ENCODE data around the gene SAP130.

SAP130 gene

DNA sequence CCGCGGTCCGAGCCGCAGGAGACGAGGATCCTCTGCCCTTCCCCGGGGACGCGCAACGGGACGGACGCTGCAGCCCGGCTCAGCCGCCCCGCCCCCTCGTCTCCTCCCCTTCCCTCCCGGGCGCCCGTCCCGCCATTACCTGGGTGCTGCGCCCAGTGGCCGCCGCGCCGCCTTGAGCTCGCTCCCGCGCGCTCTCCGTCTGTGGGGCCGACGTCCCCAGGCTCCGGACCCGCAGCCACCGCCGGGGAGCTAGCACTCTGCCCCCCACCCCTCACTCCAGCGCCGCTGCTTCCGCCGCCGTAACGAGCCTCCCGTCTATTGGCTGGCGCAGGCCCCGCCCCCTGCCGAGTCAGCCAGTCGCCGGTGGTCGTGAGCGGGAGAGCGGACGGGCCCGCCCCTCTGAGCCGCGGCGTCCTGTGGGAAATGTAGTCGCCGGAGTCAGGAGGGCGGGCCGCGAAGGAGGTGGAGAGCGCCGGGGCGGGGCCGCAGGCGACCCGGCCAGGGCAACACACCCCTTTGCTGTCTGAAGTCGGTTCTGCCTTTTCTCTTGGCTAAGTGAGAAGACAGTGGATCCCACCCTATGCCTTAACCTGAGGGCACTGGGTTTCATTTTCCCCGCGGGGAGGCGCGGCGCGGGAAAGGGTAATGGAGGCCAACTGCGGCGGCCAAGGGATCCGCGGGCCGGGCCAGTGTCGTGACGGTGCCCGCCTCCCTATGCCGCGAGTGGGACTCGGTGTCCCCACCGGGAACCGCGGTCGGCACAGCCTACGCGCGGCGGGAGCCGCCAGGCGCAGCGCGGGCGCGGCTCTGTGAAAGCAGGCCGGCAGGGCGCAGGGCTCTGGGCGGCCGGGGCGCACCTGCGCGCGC, at the start of gene SAP130:
SAP130 (minus strand) TSS at position 259 of the 867 bp plus-strand sequence. CDS start 1,767 bp downstream, outside the sequence.
- peak; percentile 95 to 98 (median 97) for DNase-seq (ENCODE audit: low read depth in 3 of 3)

- no peak for DNase-seq (ENCODE audit: low read depth in 3 of 3)
Measured at GRCh38 chr2:128076461-128077106, 48.7 kb upstream of the SAP130 start.

- DNase-seq (ENCODE audit: low read depth in 3 of 3), result no peak
Measured at GRCh38 chr2:128073278-128073677, 45.4 kb upstream of the SAP130 start.

- no peak for DNase-seq (ENCODE audit: low read depth in 3 of 3)
Measured at GRCh38 chr2:128069769-128070168, 41.9 kb upstream of the SAP130 start.

- no peak for DNase-seq (ENCODE audit: low read depth in 3 of 3)
Measured at GRCh38 chr2:128064353-128064752, 36.5 kb upstream of the SAP130 start.

DNA sequence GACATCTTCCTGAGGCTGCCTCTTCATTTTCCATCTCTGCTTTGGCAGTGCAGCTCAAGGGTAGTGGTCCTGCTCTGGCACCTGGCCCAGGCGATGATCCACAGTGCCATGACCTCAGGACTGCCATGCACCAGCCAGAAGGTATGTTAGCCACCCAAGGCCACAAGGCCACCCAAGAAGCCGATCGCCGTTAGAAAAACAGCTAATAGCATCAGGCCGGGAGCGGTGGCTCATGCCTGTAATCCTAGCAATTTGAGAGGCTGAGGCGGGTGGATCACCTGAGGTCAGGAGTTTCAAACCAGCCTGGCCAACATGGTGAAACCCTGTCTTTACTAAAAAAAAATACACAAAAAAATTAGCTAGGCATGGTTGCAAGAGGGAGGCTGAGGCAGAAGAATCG, 34.7 kb upstream of the SAP130 start:
- no peak for DNase-seq (ENCODE audit: low read depth in 3 of 3)

DNA sequence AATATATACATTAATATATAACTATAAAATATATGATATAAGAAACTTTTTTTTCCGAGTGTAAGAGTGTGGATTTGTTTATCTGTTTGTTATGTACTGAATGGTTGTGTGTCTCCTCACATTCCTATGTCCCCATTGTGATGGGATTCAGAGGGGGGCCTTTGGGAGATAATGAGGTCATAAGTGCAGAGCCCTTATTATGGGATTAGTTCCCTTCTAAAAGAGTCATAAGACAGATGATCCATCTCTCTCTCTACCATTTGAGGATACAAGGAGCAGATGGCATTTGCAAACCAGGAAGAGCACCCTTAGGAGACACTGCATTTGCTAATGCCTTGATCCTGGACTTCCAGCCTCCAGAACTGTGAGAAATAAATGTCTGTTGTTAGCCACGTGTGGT, 30.3 kb upstream of the SAP130 start:
- no peak for DNase-seq (ENCODE audit: low read depth in 3 of 3)

DNA sequence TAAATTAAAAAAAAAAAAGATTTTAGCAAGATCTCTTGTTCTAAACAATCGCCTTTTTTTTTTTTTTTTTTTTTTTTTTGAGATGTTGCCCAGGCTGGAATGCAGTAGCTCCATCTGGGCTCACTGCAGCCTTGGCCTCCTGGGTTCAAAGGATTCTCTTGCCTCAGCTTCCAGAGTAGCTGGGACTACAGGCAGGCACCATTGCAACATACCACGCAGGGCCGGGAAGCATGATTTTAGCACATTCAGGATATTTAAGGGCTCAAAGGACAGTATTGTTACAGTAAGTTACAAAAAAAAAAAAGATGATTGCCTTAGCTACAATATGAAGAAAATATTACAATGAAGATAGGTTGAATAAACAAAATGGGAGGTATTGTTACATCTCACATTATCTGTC, 29.5 kb upstream of the SAP130 start:
- no peak for DNase-seq (ENCODE audit: low read depth in 3 of 3)

GRCh38 chr2:128054104-128054885, 26.4 kb upstream of the SAP130 start:
- no peak for DNase-seq (ENCODE audit: low read depth in 3 of 3)

DNA sequence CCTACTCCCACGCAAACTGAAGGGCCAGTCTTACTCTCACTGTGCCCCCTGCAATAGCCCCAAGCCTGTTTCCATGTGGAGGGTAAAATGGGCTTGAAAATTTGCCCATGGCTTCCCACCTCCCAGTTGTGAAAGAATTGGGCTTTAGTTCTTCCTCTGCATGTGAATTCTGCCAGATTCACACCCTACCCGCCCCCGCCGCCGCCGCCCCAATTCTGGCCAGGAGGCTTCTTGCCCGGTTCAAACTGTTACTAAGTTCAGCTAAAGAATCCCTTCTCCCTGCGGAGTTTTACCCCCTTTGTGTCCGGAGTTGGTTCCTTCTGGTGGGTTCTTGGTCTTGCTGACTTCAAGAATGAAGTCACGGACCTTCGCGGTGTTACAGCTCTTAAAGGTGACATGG, 25.5 kb upstream of the SAP130 start:
- no peak for DNase-seq (ENCODE audit: low read depth in 3 of 3)

- no peak for DNase-seq (ENCODE audit: low read depth in 3 of 3)
Measured at GRCh38 chr2:128043041-128043440, 15.2 kb upstream of the SAP130 start.

DNA sequence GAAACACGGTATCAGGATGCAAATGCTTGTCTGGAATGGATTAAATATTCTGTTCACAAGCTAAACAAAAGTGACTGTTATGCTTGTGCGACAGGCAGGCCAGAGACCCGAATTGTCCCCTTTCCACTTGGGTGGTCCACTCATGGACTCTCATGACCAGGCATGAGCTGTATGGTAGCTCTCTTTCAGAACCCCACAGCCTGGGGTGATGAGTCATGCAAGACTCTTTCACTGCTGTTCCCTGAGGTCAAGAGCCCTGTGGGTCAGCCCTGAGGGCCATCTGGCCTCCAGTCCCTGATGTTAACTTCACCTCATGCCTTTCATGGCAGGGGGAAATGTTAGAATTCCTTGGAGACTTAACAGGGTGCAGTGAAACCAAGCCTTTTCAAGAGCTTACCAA, 13.7 kb upstream of the SAP130 start:
- no peak for DNase-seq (ENCODE audit: low read depth in 3 of 3)

DNA sequence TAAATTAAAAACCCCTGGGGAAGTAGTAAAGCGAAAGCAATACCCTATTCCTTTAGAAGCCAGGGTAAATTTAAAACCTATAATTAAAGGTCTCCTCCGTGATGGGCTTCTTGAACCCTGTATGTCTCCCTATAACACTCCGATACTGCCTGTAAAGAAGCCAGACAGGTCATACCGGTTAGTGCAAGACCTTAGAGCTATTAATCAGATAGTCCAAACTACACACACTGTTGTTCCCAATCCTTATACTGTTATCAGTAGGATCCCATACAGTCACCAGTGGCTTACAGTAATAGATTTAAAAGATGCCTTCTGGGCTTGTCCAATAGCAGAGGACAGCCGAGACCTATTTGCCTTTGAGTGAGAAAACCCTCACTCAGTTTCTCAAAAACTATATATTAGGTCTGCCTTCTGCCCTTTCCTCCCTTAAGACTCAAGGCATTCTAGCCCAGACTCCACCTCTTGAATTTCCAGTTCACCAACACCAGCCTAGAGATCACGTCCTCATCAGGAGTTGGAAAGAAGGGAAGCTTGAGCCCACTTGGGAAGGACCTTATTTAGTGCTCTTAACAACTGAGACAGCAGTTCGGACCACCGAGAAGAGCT, 12.4 kb upstream of the SAP130 start:
- no peak for DNase-seq (ENCODE audit: low read depth in 3 of 3)

DNA sequence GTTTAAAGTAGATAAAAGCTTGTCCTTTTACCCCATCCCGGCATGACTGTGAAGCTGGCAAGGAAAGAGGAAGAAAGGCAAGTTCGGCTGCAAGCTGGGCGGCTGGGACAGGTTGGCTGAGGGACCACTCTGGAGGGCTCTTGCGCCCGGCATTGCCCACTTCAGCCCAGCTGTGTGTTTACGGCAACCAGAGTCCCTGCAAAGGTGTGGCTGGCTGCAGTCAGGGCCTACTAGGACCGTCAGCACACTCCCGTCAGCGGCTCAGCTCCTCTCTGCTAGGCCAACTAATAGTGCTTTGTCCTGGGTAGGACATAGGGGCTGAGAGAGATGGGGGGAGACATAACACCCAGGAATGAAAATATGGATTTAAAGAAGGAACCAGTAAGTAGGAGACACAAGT, 11.7 kb upstream of the SAP130 start:
- no peak for DNase-seq (ENCODE audit: low read depth in 3 of 3)

DNA sequence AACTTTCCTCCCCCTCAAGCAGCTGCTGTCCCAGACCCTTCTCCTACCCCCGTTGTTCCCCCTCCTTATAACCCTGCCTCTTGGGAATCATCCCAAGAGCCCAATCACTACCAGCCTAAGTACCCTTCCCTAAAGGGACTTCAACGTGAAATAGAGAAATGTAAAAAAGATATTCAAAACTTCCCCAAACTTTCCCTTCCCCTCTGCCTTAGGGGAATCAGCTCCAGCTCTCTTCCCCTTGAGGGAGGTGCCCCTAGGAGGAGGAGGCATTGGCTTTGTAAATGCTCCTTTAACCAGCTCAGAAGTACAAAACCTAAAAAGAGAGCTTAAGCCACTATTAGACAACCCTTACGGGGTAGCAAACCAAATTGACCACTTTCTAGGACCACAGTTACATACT, 10.6 kb upstream of the SAP130 start:
- no peak for DNase-seq (ENCODE audit: low read depth in 3 of 3)

- DNase-seq (ENCODE audit: low read depth in 3 of 3), result no peak
Measured at GRCh38 chr2:128037649-128038048, 9.8 kb upstream of the SAP130 start.

- no peak for DNase-seq (ENCODE audit: low read depth in 3 of 3)
Measured at GRCh38 chr2:128036748-128037607, 9.1 kb upstream of the SAP130 start.

DNA sequence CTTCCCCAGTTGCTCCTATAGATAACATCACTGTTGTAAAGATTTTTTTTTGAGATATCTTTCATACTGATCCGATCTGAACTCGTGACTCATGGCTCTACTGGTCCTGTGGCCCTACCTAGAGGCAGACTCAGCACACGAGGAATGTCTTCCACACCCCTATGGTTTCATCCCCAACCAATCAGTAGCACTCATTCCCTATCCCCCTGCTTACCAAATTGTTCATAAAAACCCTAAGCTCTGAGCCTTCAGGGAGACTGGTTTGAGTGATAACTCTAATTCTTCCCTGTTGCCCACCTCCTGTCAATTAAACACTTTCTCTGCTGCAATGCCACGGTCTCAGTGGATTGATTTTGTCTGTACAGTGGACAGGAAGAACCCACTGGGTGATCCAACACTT, 4.2 kb upstream of the SAP130 start:
- no peak for DNase-seq (ENCODE audit: low read depth in 3 of 3)

GRCh38 chr2:128028668-128029054, 802 bp upstream of the SAP130 start:
- DNase-seq (ENCODE audit: low read depth in 3 of 3), result no peak

GRCh38 chr2:128027278-128027800, 520 bp downstream of the SAP130 start:
- DNase-seq (ENCODE audit: low read depth in 3 of 3), result peak; percentile 95 to 99 (median 97)
